Vagina (tissue), 2 donors: Measurements from ENCODE around the gene PAPPA2.

ENCODE experiments used
- CTCF ChIP-seq, 3 experiments: fragments of 450-650 bp in 2 of 3; fragments of 200-600 bp in 1 of 3; sonication (generic) in 1 of 3; IDR thresholded peaks; one replicate each; pipeline ENCODE4 v1.5.1; 2017 to 2019; ENCODE audit warnings: antibody characterized with exemption in 3 of 3, mild to moderate bottlenecking in 2 of 3, moderate library complexity in 2 of 3
- POLR2A ChIP-seq, 2 donors: fragments of 450-650 bp; IDR thresholded peaks; one replicate each; pipeline ENCODE4 v1.6.1; 2017; ENCODE audit warnings: antibody characterized with exemption in 2 of 2, mild to moderate bottlenecking in 2 of 2, moderate library complexity in 2 of 2
- POLR2AphosphoS5 ChIP-seq, 2 donors: sonication (generic); formaldehyde crosslinking; IDR thresholded peaks; one replicate each; pipeline ENCODE4 v1.9.0; 2017; ENCODE audit warnings: antibody characterized with exemption in 2 of 2, mild to moderate bottlenecking in 2 of 2, low read depth in 1 of 2; ENCODE audit not compliant: insufficient read depth in 1 of 2

DNA sequence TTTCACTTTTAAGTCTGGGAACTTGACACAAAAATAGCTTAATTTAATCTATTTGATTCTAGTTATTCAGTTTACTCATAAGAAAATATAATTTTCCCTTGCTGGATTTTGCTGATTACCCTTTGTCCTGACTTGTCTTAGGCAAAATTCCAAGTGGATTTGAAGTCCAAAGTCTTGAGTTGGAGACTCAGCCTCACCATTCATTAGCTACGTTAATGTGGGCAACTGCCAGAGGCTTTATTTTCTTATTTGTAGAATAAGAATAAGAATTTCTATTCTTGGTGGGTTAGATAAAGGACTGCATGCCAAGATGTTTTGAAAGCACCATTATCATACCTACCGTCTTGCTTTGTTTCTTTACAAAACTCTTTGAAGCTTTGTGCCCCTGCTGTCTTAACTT lies 22.8 kb upstream of the PAPPA2 start:
- TF ChIP-seq CTCF (IDR thresholded peaks at IDR 0.05), result no peak
- TF ChIP-seq POLR2AphosphoS5 (IDR thresholded peaks at IDR 0.05; ENCODE audit: insufficient read depth in 1 of 2, low read depth in 1 of 2), result no peak
- no peak for TF ChIP-seq POLR2A (IDR thresholded peaks at IDR 0.05)
